ENCODE measurements around the gene PUS1. TPM values are rescaled to one million over a fixed set of nuclear protein-coding genes. Genes with fewer than 3 reads are reported as not detected.

Gene PUS1
- total and polyA plus RNA-seq, 2 donors from 2014 or later: 16.1 to 28.8 TPM

DNA sequence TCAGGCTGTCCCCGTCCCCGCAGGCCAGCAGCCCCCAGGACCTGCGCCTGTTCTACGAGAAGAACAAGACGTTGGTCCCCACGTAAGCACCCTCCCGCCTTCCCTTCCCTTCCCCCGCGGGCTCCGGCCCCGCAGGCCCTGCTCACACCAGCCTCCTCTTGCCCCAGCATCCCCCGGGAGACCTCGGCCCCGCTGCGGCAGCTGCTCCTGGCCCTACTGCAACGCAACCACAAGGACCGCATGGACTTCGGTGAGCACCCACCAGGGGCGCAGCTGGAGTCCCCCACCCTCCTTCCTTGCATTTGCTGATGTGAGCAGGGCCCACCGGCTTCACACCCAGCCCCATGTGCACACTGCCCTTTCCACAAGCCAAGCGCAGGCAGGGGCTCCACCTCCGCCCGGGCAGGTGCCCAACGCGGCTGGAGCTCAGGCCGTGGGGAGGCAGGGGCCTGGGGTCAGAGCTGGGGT lies 19.3 kb upstream of the PUS1 start:
- Histone ChIP-seq H3K9me3 (ENCODE audit: control insufficient read depth in 2 of 3, insufficient read depth in 1 of 3, low read length in 3 of 3) (no peaks in the 10 kb centered on the region), H3K27ac (ENCODE audit: low read depth in 2 of 2, low read length in 2 of 2) (no peak overlapping the region), H3K36me3 (ENCODE audit: control insufficient read depth in 2 of 3, insufficient read depth in 3 of 3, low read length in 3 of 3) (peaks cover 0 to 35% (median 10%) of the 10 kb centered on the region in 3 donors), H3K4me1 (ENCODE audit: control insufficient read depth in 2 of 3, insufficient read depth in 2 of 3, low read depth in 1 of 3, low read length in 3 of 3) (no peaks in the 10 kb centered on the region), H3K4me3 (ENCODE audit: low read length in 3 of 3) (no peak overlapping the region), H3K9ac (ENCODE audit: low read length in 3 of 3) (no peak overlapping the region), H3K27me3 (ENCODE audit: control insufficient read depth, insufficient read depth, low read length) (no peaks in the 10 kb centered on the region)
- TF ChIP-seq, protein P1, sequence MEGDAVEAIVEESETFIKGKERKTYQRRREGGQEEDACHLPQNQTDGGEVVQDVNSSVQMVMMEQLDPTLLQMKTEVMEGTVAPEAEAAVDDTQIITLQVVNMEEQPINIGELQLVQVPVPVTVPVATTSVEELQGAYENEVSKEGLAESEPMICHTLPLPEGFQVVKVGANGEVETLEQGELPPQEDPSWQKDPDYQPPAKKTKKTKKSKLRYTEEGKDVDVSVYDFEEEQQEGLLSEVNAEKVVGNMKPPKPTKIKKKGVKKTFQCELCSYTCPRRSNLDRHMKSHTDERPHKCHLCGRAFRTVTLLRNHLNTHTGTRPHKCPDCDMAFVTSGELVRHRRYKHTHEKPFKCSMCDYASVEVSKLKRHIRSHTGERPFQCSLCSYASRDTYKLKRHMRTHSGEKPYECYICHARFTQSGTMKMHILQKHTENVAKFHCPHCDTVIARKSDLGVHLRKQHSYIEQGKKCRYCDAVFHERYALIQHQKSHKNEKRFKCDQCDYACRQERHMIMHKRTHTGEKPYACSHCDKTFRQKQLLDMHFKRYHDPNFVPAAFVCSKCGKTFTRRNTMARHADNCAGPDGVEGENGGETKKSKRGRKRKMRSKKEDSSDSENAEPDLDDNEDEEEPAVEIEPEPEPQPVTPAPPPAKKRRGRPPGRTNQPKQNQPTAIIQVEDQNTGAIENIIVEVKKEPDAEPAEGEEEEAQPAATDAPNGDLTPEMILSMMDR (IDR thresholded peaks at IDR 0.05; ENCODE audit: borderline replicate concordance, extremely low read depth, insufficient read depth): no peak
- DNase-seq: peak in 2 of 5 donors; percentile 7 to 71
- intact Hi-C loops (cut with DNase I): no loop called here
- no peak for FAIRE-seq

DNA sequence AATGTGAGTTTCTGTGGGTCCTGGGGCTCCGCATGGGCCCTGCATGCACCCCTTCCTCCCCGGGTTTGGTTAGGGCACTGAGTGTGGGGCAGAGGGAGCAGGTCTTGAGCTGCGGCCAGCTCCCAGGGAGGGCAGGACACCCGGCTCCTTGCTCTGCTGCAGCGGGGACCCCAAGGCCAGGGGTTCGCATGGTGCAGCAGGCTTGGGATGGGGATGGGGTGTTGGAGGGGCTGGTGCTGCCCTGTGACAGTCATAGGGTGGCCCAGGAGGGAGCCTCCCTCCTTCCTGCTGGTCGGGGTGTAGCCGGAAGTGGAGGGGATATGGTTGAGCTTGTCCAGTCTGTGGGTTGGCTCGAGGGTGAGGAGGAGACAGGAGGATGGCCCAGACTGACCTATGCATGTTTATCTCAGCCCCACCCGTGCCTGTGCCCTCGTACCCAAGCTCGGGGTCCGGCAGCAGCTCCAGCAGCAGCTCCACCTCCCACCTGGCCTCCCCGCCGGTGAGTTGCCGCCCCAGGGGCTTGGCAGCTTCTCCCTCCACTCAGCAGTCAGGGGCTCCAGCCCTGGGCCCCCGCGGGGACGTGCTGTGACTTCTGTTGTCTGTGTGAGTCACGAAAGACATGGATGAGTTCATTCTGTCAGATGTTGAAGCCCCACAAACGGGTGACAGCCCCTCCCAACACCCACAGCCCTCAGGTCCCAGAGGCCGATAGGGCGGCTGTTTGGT lies 18.6 kb upstream of the PUS1 start:
- Histone ChIP-seq H3K27me3 (ENCODE audit: control insufficient read depth, insufficient read depth, low read length) (no peaks in the 10 kb centered on the region), H3K36me3 (ENCODE audit: control insufficient read depth in 2 of 3, insufficient read depth in 3 of 3, low read length in 3 of 3) (peaks cover 0 to 42% (median 10%) of the 10 kb centered on the region in 3 donors), H3K4me3 (ENCODE audit: low read length in 3 of 3) (no peak overlapping the region), H3K9ac (ENCODE audit: low read length in 3 of 3) (no peak overlapping the region), H3K27ac (ENCODE audit: low read depth in 2 of 2, low read length in 2 of 2) (no peak overlapping the region), H3K9me3 (ENCODE audit: control insufficient read depth in 2 of 3, insufficient read depth in 1 of 3, low read length in 3 of 3) (no peaks in the 10 kb centered on the region), H3K4me1 (ENCODE audit: control insufficient read depth in 2 of 3, insufficient read depth in 2 of 3, low read depth in 1 of 3, low read length in 3 of 3) (no peaks in the 10 kb centered on the region)
- DNase-seq: peak in 1 of 5 donors; percentile 5
- TF ChIP-seq, protein P1 (IDR thresholded peaks at IDR 0.05; ENCODE audit: borderline replicate concordance, extremely low read depth, insufficient read depth): no peak
- FAIRE-seq: no peak
- intact Hi-C loops (cut with DNase I): no loop called here

DNA sequence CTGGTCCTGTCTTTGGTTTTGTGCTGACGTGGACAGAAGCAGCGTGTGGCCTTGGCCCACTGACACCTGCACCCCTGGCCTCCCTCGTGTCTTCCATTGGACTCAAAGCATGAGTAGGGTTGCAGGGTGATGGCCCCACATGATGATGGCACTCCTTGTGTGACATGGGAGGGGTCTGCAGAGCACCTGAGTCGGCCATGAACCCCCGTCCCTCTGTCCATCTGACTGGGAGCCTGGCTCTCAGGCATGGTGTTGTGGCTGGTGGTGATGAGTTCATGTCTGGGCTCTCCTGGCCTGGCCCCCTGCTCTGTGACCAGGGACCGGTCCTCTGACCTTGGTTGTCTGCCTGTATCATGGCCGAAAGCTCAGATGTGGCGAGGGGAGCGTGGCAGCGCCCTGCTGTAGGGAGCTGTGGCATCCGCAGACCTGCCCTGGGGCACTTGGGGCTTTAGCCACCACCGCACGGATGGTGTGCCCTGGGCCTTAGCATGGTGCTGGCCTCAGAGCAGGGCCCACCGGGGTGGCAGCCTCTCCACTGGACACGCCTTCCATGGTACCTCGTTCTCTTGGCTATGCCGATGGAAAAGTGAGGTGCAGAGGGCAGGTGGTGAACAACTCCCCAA lies 17.9 kb upstream of the PUS1 start:
- TF ChIP-seq, protein P1 (IDR thresholded peaks at IDR 0.05; ENCODE audit: borderline replicate concordance, extremely low read depth, insufficient read depth): no peak
- H3K9me3 ChIP-seq (ENCODE audit: control insufficient read depth in 2 of 3, insufficient read depth in 1 of 3, low read length in 3 of 3): no peaks in the 10 kb centered on the region
- DNase-seq (peak in 1 of 5 donors; percentile 58), FAIRE-seq (no peak)
- no peak overlapping the region for H3K4me3 ChIP-seq (ENCODE audit: low read length in 3 of 3)
- H3K27me3 ChIP-seq (ENCODE audit: control insufficient read depth, insufficient read depth, low read length): no peaks in the 10 kb centered on the region
- H3K4me1 ChIP-seq (ENCODE audit: control insufficient read depth in 2 of 3, insufficient read depth in 2 of 3, low read depth in 1 of 3, low read length in 3 of 3): no peaks in the 10 kb centered on the region
- peaks cover 0 to 46% (median 10%) of the 10 kb centered on the region in 3 donors for H3K36me3 ChIP-seq (ENCODE audit: control insufficient read depth in 2 of 3, insufficient read depth in 3 of 3, low read length in 3 of 3)
- no peak overlapping the region for H3K9ac ChIP-seq (ENCODE audit: low read length in 3 of 3)
- H3K27ac ChIP-seq (ENCODE audit: low read depth in 2 of 2, low read length in 2 of 2): no peak overlapping the region
- intact Hi-C loops (cut with DNase I): no loop called here

Measured in kidney (tissue), 14 donors.